ENCODE measurements around the gene TMEM225B. TPM values are rescaled to one million over a fixed set of nuclear protein-coding genes. Genes with fewer than 3 reads are reported as not detected.

TMEM225B gene
- total RNA-seq, 1 experiment from 2014 or later: 0.70 TPM

DNA sequence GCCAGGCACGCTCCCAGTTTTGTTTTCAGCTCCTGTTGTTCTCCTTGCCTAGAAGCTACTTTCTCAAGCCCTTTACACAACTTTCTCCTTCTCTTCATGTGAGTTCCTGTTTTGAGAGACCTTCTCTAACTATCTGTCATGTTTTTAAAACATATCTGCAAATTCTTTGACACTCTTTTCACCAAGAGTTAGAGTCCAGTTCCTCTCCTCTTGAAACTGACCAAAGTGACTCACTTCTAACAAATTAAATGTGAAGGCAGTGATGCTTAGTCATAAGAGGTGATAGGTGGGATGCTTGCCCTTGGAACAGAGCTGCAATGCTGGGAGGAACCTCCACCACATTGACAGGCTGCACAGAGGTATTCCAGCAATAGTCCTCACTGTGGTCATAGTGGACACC lies 44.0 kb downstream of the TMEM225B start:
- no peaks in the 10 kb centered on the region for H3K9me3 Mint-ChIP-seq (ENCODE audit: unreplicated experiment)
- H3K27ac Mint-ChIP-seq (ENCODE audit: low read depth, unreplicated experiment): no peak overlapping the region
- no TSS peak for BruUV-seq (replicated peaks)
- intact Hi-C loops (cut with micrococcal nuclease): no loop called here
- ChIA-PET CTCF (interaction anchor here (0.6 to 1.2 kb wide), 4 partner anchors 9 to 131 kb away, joined by 3 to 6 read pairs (median 3); partner anchors contain the start of gene ZNF655), POLR2A (interaction anchor here (0.5 to 1.5 kb wide), 6 partner anchors 10 to 244 kb away, joined by 3 to 6 read pairs (median 4); no protein-coding TSS in a partner anchor)
- H3K27me3 Mint-ChIP-seq (ENCODE audit: insufficient read depth, unreplicated experiment): no peaks in the 10 kb centered on the region
- no peak for DNase-seq (ENCODE audit: unreplicated experiment)
- peaks cover 11% of the 10 kb centered on the region for H3K4me1 Mint-ChIP-seq (ENCODE audit: insufficient read depth, unreplicated experiment)
- H3K4me3 Mint-ChIP-seq (ENCODE audit: unreplicated experiment): no peak overlapping the region
- H3K36me3 Mint-ChIP-seq (ENCODE audit: insufficient read depth, unreplicated experiment): peaks cover 16% of the 10 kb centered on the region
- TF ChIP-seq, protein P1, sequence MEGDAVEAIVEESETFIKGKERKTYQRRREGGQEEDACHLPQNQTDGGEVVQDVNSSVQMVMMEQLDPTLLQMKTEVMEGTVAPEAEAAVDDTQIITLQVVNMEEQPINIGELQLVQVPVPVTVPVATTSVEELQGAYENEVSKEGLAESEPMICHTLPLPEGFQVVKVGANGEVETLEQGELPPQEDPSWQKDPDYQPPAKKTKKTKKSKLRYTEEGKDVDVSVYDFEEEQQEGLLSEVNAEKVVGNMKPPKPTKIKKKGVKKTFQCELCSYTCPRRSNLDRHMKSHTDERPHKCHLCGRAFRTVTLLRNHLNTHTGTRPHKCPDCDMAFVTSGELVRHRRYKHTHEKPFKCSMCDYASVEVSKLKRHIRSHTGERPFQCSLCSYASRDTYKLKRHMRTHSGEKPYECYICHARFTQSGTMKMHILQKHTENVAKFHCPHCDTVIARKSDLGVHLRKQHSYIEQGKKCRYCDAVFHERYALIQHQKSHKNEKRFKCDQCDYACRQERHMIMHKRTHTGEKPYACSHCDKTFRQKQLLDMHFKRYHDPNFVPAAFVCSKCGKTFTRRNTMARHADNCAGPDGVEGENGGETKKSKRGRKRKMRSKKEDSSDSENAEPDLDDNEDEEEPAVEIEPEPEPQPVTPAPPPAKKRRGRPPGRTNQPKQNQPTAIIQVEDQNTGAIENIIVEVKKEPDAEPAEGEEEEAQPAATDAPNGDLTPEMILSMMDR (IDR thresholded peaks at IDR 0.05; ENCODE audit: unreplicated experiment): no peak

DNA sequence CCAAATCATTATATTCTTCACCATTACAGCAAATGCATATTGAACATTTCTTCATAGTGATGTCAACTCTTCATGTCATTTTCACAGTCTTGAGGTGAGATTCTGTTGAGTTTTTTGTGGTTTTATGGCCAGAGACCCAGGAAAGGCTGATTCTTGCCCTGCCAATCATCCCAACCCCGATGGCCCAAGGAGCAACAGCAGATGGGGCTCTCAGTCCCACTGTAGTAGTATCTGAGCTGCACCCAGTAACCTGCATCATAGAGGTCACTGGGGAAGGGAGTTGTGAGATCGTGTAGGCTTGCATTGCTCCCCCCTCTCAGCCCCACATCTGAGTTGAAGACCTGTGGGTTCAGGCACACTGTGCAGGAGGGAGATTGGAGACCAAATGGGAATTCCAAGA lies 45.4 kb downstream of the TMEM225B start:
- Mint-ChIP-seq H3K4me3 (ENCODE audit: unreplicated experiment) (no peak overlapping the region), H3K4me1 (ENCODE audit: insufficient read depth, unreplicated experiment) (peaks cover 6% of the 10 kb centered on the region), H3K27ac (ENCODE audit: low read depth, unreplicated experiment) (no peak overlapping the region), H3K36me3 (ENCODE audit: insufficient read depth, unreplicated experiment) (peaks cover 16% of the 10 kb centered on the region), H3K9me3 (ENCODE audit: unreplicated experiment) (no peaks in the 10 kb centered on the region), H3K27me3 (ENCODE audit: insufficient read depth, unreplicated experiment) (no peaks in the 10 kb centered on the region)
- ChIA-PET POLR2A (no interaction called here), CTCF (no interaction called here)
- BruUV-seq (replicated peaks): no TSS peak
- TF ChIP-seq, protein P1 (IDR thresholded peaks at IDR 0.05; ENCODE audit: unreplicated experiment): no peak
- intact Hi-C loops (cut with micrococcal nuclease): no loop called here
- DNase-seq (ENCODE audit: unreplicated experiment): no peak

DNA sequence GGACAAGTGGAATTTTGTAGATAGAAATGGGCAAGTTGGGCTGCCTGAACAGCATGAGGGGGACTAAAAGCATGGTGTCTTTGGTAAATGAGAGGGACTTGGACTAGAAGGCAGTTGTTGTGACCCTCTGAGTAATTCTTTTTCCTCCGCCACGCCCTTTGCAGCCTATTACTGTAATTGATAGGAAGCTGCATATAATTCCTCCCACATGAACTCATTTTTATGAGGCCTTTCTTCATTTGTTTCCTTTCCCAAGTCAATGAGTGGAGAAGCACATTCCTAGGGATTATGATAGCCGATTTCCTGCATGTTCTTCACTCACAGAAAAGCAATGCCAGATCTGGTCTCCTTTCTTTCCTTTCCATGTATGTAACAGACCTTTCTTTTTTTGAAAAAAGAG lies 46.4 kb downstream of the TMEM225B start:
- Mint-ChIP-seq H3K27ac (ENCODE audit: low read depth, unreplicated experiment) (no peak overlapping the region), H3K27me3 (ENCODE audit: insufficient read depth, unreplicated experiment) (no peaks in the 10 kb centered on the region), H3K9me3 (ENCODE audit: unreplicated experiment) (no peaks in the 10 kb centered on the region), H3K4me1 (ENCODE audit: insufficient read depth, unreplicated experiment) (peaks cover 6% of the 10 kb centered on the region), H3K36me3 (ENCODE audit: insufficient read depth, unreplicated experiment) (peaks cover 16% of the 10 kb centered on the region), H3K4me3 (ENCODE audit: unreplicated experiment) (no peak overlapping the region)
- BruUV-seq (replicated peaks): no TSS peak
- ChIA-PET POLR2A (interaction anchor here (0.5 kb wide), 1 partner anchor 307 kb away, joined by 3 read pairs; no protein-coding TSS in a partner anchor), CTCF (no interaction called here)
- TF ChIP-seq, protein P1 (IDR thresholded peaks at IDR 0.05; ENCODE audit: unreplicated experiment): no peak
- DNase-seq (ENCODE audit: unreplicated experiment): no peak
- intact Hi-C loops (cut with micrococcal nuclease): no loop called here

DNA sequence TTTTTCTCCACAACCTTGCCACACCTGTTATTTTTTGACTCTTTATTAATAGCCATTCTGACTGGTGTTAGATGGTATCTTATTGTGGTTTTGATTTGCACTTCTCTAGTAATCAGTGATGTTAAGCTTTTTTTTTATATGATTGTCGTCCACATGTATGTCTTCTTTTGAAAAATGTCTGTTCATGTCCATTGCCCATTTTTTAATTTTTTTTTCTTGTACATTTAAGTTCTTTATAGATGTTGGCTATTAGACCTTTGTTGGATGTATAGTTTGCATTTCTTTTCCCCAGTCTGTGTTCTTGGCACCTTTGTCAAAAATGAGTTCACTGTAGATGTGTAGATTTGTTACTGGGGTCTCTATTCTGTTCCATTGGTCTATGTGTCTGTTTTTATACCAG lies 47.5 kb downstream of the TMEM225B start:
- peaks cover 16% of the 10 kb centered on the region for H3K36me3 Mint-ChIP-seq (ENCODE audit: insufficient read depth, unreplicated experiment)
- no peak overlapping the region for H3K4me3 Mint-ChIP-seq (ENCODE audit: unreplicated experiment)
- no TSS peak for BruUV-seq (replicated peaks)
- H3K27ac Mint-ChIP-seq (ENCODE audit: low read depth, unreplicated experiment): no peak overlapping the region
- intact Hi-C loops (cut with micrococcal nuclease): no loop called here
- TF ChIP-seq, protein P1 (IDR thresholded peaks at IDR 0.05; ENCODE audit: unreplicated experiment): no peak
- DNase-seq (ENCODE audit: unreplicated experiment): no peak
- CTCF ChIA-PET: interaction anchor here (0.8 kb wide), 1 partner anchor 73 kb away, joined by 3 read pairs; no protein-coding TSS in a partner anchor
- peaks cover 6% of the 10 kb centered on the region for H3K4me1 Mint-ChIP-seq (ENCODE audit: insufficient read depth, unreplicated experiment)
- POLR2A ChIA-PET: no interaction called here
- no peaks in the 10 kb centered on the region for H3K27me3 Mint-ChIP-seq (ENCODE audit: insufficient read depth, unreplicated experiment)
- no peaks in the 10 kb centered on the region for H3K9me3 Mint-ChIP-seq (ENCODE audit: unreplicated experiment)

All from MCF 10A (cell line).